Neural progenitor cell (in vitro differentiated cells): ENCODE data around the gene PRDM2. TPM values are rescaled to one million over a fixed set of nuclear protein-coding genes. Genes with fewer than 3 reads are reported as not detected.

ENCODE experiments used
- DNase-seq: peaks from one replicate; pipeline ENCODE4 v3.0.0-alpha.2; 2016; ENCODE audit warnings: low spot score
- H2AFZ ChIP-seq: fragments of 200-600 bp; sonication (generic); replicated peaks from 2 replicates; pipeline ENCODE4 v1.6.1; 2016; ENCODE audit warnings: antibody characterized with exemption
- H3F3A ChIP-seq: fragments of 200-600 bp; sonication (generic); 2 replicates; pipeline ENCODE4 v1.6.1; 2016; ENCODE audit warnings: antibody characterized with exemption, low read depth
- H3K27ac ChIP-seq: fragments of 200-600 bp; sonication (generic); 2 replicates; pipeline ENCODE4 v1.5.1; 2016; ENCODE audit warnings: mild to moderate bottlenecking
- H3K27me3 ChIP-seq: fragments of 200-600 bp; sonication (generic); 2 replicates; pipeline ENCODE4 v1.6.1; 2016; ENCODE audit warnings: mild to moderate bottlenecking, moderate library complexity
- H3K36me3 ChIP-seq: fragments of 200-600 bp; sonication (generic); 2 replicates; pipeline ENCODE4 v1.5.1; 2016
- H3K4me1 ChIP-seq: fragments of 200-600 bp; sonication (generic); 2 replicates; pipeline ENCODE4 v1.6.1; 2016; ENCODE audit warnings: mixed run types
- H3K4me2 ChIP-seq: fragments of 200-600 bp; sonication (generic); 2 replicates; pipeline ENCODE4 v1.6.1; 2016
- H3K4me3 ChIP-seq: fragments of 200-600 bp; sonication (generic); 2 replicates; pipeline ENCODE4 v1.5.1; 2016
- H3K79me2 ChIP-seq: fragments of 200-600 bp; sonication (generic); 2 replicates; pipeline ENCODE4 v1.6.1; 2016; ENCODE audit warnings: low read depth
- H3K9ac ChIP-seq: fragments of 200-600 bp; sonication (generic); 2 replicates; pipeline ENCODE4 v1.6.1; 2016
- H3K9me3 ChIP-seq: fragments of 200-600 bp; sonication (generic); 2 replicates; pipeline ENCODE4 v1.5.1; 2016; ENCODE audit warnings: low read depth
- H4K20me1 ChIP-seq: fragments of 200-600 bp; sonication (generic); 2 replicates; pipeline ENCODE4 v1.6.1; 2016; ENCODE audit warnings: low read depth
- H3K27ac Mint-ChIP-seq: 3 replicates; pipeline ENCODE4 v1.8.0; 2021; ENCODE audit warnings: mixed read lengths
- H3K27me3 Mint-ChIP-seq: 2 replicates; pipeline ENCODE4 v1.8.0; 2022; ENCODE audit warnings: low read depth, mild to moderate bottlenecking, inconsistent platforms, moderate library complexity, mixed read lengths; ENCODE audit not compliant: insufficient read depth
- H3K36me3 Mint-ChIP-seq: 3 replicates; pipeline ENCODE4 v1.8.0; 2021; ENCODE audit warnings: mixed read lengths
- H3K4me1 Mint-ChIP-seq: 3 replicates; pipeline ENCODE4 v1.8.0; 2021; ENCODE audit warnings: mixed read lengths
- H3K4me3 Mint-ChIP-seq: 3 replicates; pipeline ENCODE4 v1.8.0; 2021; ENCODE audit warnings: mild to moderate bottlenecking, moderate library complexity, mixed read lengths
- H3K9me3 Mint-ChIP-seq: 3 replicates; pipeline ENCODE4 v1.8.0; 2020; ENCODE audit warnings: mixed read lengths
- CTCF ChIP-seq: fragments of 200-600 bp; sonication (generic); IDR thresholded peaks from 2 replicates; pipeline ENCODE4 v1.5.1; 2017; ENCODE audit warnings: antibody characterized with exemption, mild to moderate bottlenecking
- EZH2 ChIP-seq: fragments of 200-600 bp; sonication (generic); IDR thresholded peaks from 2 replicates; pipeline ENCODE4 v1.6.1; 2017; ENCODE audit warnings: antibody characterized with exemption, mild to moderate bottlenecking, moderate library complexity
- EZH2phosphoT487 ChIP-seq: fragments of 200-600 bp; sonication (generic); IDR thresholded peaks from 2 replicates; pipeline ENCODE4 v1.6.1; 2017; ENCODE audit warnings: antibody characterized with exemption
- total RNA-seq: library from RNA; depleted of rRNA; stranded (reverse); fragments of >200 nt; gene quantifications from 2 replicates; pipeline ENCODE4 v1.2.3, GENCODE V29; 2015; ENCODE audit warnings: low replicate concordance

The PRDM2 gene
- total RNA-seq, 1 donor from 2014 or later = 22.0 TPM

DNA sequence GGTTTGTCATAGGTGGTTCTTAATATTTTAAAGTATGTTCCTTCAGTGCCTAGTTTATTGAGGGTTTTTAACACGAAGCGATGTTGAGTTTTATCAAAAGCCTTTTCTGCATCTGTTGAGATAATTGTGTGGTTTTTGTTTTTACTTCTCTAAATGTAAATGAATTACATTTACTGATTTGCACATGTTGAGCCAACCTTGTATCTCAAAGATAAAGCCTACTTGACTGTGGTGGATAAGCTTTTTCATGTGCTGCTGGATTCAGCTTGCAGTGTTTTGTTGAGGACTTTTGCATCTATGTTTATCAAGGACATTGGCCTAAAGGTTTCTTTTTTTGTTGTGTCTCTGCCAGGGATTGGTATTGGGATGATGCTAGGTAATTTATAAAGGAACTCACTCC is 142.5 kb downstream of the PRDM2 start:
- Histone ChIP-seq H3K27ac (no peak overlapping the region), H3K4me1 (peaks cover 9% of the 10 kb centered on the region), H3K79me2 (no peaks in the 10 kb centered on the region), H3K36me3 (no peaks in the 10 kb centered on the region), H2AFZ (peak overlapping the region; percentile 10), H3K4me2 (no peak overlapping the region), H3K4me3 (no peak overlapping the region), H4K20me1 (no peaks in the 10 kb centered on the region), H3K9ac (no peak overlapping the region), H3K27me3 (no peaks in the 10 kb centered on the region), H3K9me3 (no peaks in the 10 kb centered on the region), H3F3A (no peaks in the 10 kb centered on the region)
- Mint-ChIP-seq H3K4me3 (no peak overlapping the region), H3K9me3 (peaks cover 17% of the 10 kb centered on the region), H3K36me3 (no peaks in the 10 kb centered on the region), H3K27ac (no peak overlapping the region), H3K4me1 (peaks cover under 1% of the 10 kb centered on the region), H3K27me3 (no peaks in the 10 kb centered on the region)
- DNase-seq = no peak
- TF ChIP-seq EZH2phosphoT487 (no peak), EZH2 (no peak), CTCF (no peak)

DNA sequence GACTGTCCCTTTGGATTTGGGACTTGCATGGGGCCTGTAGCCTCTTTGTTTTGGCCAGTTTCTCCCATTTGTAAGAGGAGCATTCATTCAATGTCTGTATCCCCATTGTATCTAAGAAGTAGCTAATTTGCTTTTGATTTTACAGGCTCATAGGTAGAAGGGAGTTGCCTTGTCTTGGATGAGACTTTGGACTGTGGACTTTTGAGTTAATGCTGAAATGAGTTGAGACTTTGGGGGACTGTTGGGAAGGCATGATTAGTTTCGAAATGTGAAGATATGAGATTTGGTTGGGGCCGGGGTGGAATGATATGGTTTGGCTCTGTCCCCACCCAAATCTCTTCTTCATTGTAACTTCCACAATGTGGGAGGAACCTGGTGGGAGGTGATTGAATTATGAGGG is 151.7 kb downstream of the PRDM2 start:
- no peak for TF ChIP-seq EZH2phosphoT487
- no peak for TF ChIP-seq EZH2
- no peak for TF ChIP-seq CTCF
- H3K4me1 ChIP-seq = no peaks in the 10 kb centered on the region
- H4K20me1 ChIP-seq = no peaks in the 10 kb centered on the region
- no peaks in the 10 kb centered on the region for H3K36me3 ChIP-seq
- H2AFZ ChIP-seq = no peak overlapping the region
- H3K27ac ChIP-seq = no peak overlapping the region
- DNase-seq = no peak
- H3K27ac Mint-ChIP-seq = no peak overlapping the region
- H3F3A ChIP-seq = no peaks in the 10 kb centered on the region
- no peak overlapping the region for H3K4me3 ChIP-seq
- H3K36me3 Mint-ChIP-seq = no peaks in the 10 kb centered on the region
- peaks cover 21% of the 10 kb centered on the region for H3K9me3 Mint-ChIP-seq
- no peaks in the 10 kb centered on the region for H3K9me3 ChIP-seq
- H3K27me3 Mint-ChIP-seq = no peaks in the 10 kb centered on the region
- H3K9ac ChIP-seq = no peak overlapping the region
- no peak overlapping the region for H3K4me3 Mint-ChIP-seq
- no peak overlapping the region for H3K4me2 ChIP-seq
- H3K27me3 ChIP-seq = no peaks in the 10 kb centered on the region
- H3K4me1 Mint-ChIP-seq = peaks cover 6% of the 10 kb centered on the region
- H3K79me2 ChIP-seq = no peaks in the 10 kb centered on the region

DNA sequence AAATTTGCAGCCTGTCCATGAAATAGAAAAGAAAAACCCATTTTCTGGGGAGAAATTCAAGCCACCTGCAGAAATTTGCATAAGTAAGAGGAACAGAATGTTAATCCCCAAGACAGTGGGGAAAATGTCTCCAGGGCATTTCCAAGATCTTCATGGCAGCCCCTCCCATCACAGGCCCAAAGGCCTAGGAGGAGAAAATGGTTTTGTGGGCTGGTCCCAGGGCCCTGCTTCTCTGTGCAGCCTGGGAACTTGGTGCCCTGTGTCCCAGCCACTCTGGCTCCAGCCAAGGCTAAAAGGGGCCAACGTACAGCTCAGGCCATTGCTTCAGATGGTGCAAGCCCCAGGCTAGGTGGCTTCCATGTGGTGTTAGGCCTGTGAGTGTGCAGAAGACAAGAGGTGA is 155.6 kb downstream of the PRDM2 start:
- no peaks in the 10 kb centered on the region for H4K20me1 ChIP-seq
- H3K27me3 ChIP-seq = no peaks in the 10 kb centered on the region
- Mint-ChIP-seq H3K4me1 (no peaks in the 10 kb centered on the region), H3K27ac (no peak overlapping the region), H3K9me3 (peaks cover 23% of the 10 kb centered on the region), H3K36me3 (no peaks in the 10 kb centered on the region), H3K4me3 (no peak overlapping the region), H3K27me3 (peaks cover 4% of the 10 kb centered on the region)
- no peak overlapping the region for H3K9ac ChIP-seq
- H3K4me3 ChIP-seq = no peak overlapping the region
- H3K79me2 ChIP-seq = no peaks in the 10 kb centered on the region
- H3K9me3 ChIP-seq = peaks cover 4% of the 10 kb centered on the region
- DNase-seq = no peak
- H3K27ac ChIP-seq = no peak overlapping the region
- no peak for TF ChIP-seq EZH2phosphoT487
- no peak for TF ChIP-seq EZH2
- no peak for TF ChIP-seq CTCF
- no peaks in the 10 kb centered on the region for H3K4me1 ChIP-seq
- no peaks in the 10 kb centered on the region for H3F3A ChIP-seq
- H3K36me3 ChIP-seq = no peaks in the 10 kb centered on the region
- no peak overlapping the region for H2AFZ ChIP-seq
- H3K4me2 ChIP-seq = no peak overlapping the region

DNA sequence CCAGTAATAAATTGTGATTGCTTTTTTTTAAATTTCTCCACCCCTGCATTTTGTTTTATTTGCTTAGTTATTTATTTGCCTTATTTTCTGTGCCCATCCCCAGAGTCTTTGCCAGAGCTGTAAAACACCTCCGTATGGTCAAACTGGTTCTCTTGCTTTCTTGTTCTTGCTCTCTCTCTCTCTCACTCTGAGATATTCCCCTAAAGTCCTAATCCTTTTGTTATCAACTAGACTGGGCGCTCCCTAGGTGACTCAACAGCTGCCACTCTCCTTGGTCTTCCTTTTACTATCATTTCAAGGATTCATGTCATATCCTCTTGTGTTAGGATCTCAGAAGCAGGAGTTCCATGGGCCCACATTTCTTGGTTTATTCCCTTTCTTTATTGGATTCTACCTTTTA is 160.0 kb downstream of the PRDM2 start:
- H3K4me3 ChIP-seq = no peak overlapping the region
- H3K9ac ChIP-seq = no peak overlapping the region
- no peaks in the 10 kb centered on the region for H3K36me3 ChIP-seq
- H4K20me1 ChIP-seq = no peaks in the 10 kb centered on the region
- H3K27ac Mint-ChIP-seq = no peak overlapping the region
- no peak for TF ChIP-seq CTCF
- no peak overlapping the region for H3K4me2 ChIP-seq
- H3K36me3 Mint-ChIP-seq = no peaks in the 10 kb centered on the region
- no peaks in the 10 kb centered on the region for H3K4me1 Mint-ChIP-seq
- no peaks in the 10 kb centered on the region for H3F3A ChIP-seq
- no peaks in the 10 kb centered on the region for H3K4me1 ChIP-seq
- no peak overlapping the region for H2AFZ ChIP-seq
- H3K9me3 Mint-ChIP-seq = peaks cover 20% of the 10 kb centered on the region
- no peaks in the 10 kb centered on the region for H3K79me2 ChIP-seq
- H3K9me3 ChIP-seq = peaks cover 4% of the 10 kb centered on the region
- no peak overlapping the region for H3K4me3 Mint-ChIP-seq
- H3K27me3 ChIP-seq = no peaks in the 10 kb centered on the region
- H3K27ac ChIP-seq = no peak overlapping the region
- peaks cover 5% of the 10 kb centered on the region for H3K27me3 Mint-ChIP-seq
- DNase-seq = no peak
